Measurements from ENCODE around the gene C16orf95. TPM values are rescaled to one million over a fixed set of nuclear protein-coding genes. Genes with fewer than 3 reads are reported as not detected.
"Not testable (repeated sequence)": the region's sequence is repeated elsewhere in the genome, so short reads cannot be mapped to it uniquely, and the experiment has no call there.

Gene C16orf95, protein sequence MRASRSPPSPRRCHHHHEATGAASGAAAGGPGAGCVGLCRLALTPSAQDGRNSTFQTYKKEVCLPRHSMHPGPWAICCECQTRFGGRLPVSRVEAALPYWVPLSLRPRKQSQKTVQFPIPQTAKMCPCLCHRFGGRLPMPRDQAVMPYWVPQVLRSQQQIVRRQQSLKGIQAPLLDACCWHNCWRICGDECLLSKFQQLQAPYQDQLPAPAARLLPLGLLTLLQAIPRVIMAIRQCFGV
- total RNA-seq: 1 to 10 TPM; 4.6 to 7.0 TPM

DNA sequence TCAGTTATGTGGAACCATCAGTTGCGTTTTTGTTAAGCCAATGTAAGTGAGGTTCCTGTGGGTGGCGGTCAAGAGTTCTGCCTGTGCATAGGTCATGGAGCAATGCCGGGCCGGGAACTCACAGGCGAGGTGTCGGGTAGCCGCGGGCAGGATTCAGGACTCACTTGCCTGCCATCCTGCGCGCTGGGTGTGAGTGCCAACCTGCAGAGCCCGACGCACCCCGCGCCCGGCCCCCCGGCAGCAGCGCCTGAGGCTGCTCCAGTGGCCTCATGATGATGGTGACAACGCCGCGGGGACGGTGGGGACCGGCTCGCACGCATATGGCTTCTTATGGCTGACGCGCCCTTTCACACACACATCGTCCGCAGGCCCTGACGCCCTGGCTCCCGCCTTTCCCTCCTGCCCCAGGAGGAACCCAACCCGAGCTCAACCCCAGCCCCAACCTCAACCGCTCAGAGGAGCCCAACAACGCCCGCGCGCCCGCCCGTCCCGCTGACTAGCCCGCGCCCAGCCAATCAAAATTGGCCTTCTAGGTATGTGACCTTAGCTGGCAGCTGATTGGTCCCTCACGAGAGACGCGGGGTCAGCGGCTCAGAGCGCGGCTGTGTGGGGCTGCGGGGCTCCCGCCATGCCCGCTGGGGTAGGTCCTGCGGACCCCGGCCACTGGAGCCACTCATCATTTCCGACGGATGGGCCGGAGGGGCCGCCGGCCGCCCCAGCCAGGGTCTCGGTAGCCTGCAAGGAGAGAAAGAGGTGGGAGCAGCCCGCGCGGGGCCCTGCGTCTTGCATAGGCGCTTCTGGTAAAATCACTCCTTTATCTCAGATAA, at the start of gene C16orf95:
TSS of gene C16orf95 (minus strand) at position 470 of the 827 bp plus-strand sequence. CDS start at position 320, 150 bp downstream.
- DNase-seq (ENCODE audit: low spot score) (peak; percentile 97), ATAC-seq (peak; percentile 96 to 98)
- peaks cover 11% of the 10 kb centered on the region for H3K36me3 Mint-ChIP-seq
- no peaks in the 10 kb centered on the region for H3K27me3 Mint-ChIP-seq
- H3K4me3 Mint-ChIP-seq: peak within 1 kb of the TSS; percentile 83
- no peaks in the 10 kb centered on the region for H3K9me3 Mint-ChIP-seq
- peak within 1 kb of the TSS; percentile 94 to 97 for H3K27ac Mint-ChIP-seq
- H3K4me1 Mint-ChIP-seq (ENCODE audit: low read depth in 2 of 2): peaks cover 13 to 16% of the 10 kb centered on the region in 2 donors

DNA sequence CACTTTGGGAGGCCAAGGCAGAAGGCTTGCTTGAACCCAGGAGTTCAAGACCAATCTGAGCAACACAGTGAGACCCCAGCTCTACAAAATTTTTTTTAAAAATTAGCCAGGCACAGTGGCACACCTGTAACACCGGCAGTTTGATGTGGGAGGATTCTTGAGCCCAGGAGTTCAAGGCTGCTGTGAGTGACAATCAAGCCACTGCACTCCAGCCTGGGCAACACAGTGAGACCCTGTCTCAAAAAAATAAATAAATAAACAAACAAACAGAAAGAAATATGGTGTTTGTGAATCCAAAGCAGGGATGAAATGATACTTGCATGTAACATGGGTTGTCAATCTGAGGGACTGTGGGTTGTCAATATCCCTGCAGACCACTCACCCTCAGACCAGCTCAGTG, 49.7 kb upstream of the C16orf95 start:
- no peaks in the 10 kb centered on the region for H3K27me3 Mint-ChIP-seq
- no peak overlapping the region for H3K27ac Mint-ChIP-seq
- no peak overlapping the region for H3K4me3 Mint-ChIP-seq
- peaks cover 28 to 40% of the 10 kb centered on the region in 2 donors for H3K4me1 Mint-ChIP-seq (ENCODE audit: low read depth in 2 of 2)
- DNase-seq (ENCODE audit: low spot score) (no peak), ATAC-seq (no peak)
- no peaks in the 10 kb centered on the region for H3K9me3 Mint-ChIP-seq
- H3K36me3 Mint-ChIP-seq: no peaks in the 10 kb centered on the region

DNA sequence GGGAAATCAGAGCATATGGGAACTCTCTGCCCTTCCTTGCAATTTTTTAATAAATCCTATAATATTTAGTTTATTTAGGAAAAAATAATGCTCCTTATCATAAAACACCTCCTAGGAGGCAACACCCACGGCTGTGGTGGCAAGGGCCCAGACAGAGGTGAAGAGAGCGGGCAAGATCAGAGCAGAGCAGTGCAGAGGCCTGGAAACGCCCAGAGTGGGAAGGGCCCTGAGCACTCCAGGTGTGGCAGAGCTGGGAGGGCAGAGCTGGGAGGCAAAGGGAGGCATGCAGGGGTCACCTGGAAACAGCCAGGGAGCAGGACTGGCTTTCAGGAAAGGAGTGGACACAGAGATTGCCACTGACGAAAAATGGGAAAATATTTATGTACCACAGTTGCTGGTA, 49.1 kb upstream of the C16orf95 start:
- ATAC-seq: no peak
- Mint-ChIP-seq H3K27ac (no peak overlapping the region), H3K36me3 (no peaks in the 10 kb centered on the region), H3K27me3 (no peaks in the 10 kb centered on the region), H3K4me1 (ENCODE audit: low read depth in 2 of 2) (peaks cover 25 to 35% of the 10 kb centered on the region in 2 donors), H3K9me3 (no peaks in the 10 kb centered on the region), H3K4me3 (no peak overlapping the region)
- DNase-seq (ENCODE audit: low spot score): peak; percentile 22

DNA sequence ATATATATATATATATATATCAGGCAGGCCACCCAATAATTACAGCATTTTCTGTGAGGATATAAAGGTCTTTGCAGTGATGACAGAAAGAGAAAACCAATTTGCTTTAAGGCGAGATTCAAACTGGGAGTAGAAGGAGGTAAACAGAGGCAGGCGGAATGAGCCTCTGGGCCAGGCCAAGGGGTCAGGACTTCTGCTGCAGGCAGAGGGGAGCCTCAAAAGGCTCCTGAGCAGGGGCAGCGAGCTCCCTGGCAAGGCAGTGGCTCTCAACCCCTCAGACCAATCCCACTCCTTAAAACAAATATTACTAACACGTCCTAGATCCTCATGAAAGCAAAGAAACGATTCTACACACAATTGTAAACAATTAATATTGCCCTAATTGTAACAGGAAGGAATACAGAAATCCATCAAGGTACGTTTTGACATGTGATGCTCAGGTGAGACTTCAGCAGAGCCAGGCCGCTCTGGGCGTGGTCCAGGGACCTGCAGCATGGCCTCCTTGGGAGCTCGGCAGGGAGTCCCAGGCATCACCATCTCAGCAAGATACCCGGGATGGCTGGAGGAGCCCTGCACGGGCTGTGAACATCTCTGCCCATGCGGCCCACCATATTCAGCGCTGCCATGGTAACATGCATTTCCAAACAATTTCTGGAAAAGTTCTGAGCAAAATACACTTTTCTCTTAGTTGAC, 48.0 kb upstream of the C16orf95 start:
- no peak for ATAC-seq
- peaks cover 21 to 34% of the 10 kb centered on the region in 2 donors for H3K4me1 Mint-ChIP-seq (ENCODE audit: low read depth in 2 of 2)
- no peaks in the 10 kb centered on the region for H3K27me3 Mint-ChIP-seq
- H3K9me3 Mint-ChIP-seq: no peaks in the 10 kb centered on the region
- H3K27ac Mint-ChIP-seq: peak overlapping the region in 1 of 2 donors; percentile 69
- peak; percentile 16 for DNase-seq (ENCODE audit: low spot score)
- H3K36me3 Mint-ChIP-seq: no peaks in the 10 kb centered on the region
- H3K4me3 Mint-ChIP-seq: no peak overlapping the region

DNA sequence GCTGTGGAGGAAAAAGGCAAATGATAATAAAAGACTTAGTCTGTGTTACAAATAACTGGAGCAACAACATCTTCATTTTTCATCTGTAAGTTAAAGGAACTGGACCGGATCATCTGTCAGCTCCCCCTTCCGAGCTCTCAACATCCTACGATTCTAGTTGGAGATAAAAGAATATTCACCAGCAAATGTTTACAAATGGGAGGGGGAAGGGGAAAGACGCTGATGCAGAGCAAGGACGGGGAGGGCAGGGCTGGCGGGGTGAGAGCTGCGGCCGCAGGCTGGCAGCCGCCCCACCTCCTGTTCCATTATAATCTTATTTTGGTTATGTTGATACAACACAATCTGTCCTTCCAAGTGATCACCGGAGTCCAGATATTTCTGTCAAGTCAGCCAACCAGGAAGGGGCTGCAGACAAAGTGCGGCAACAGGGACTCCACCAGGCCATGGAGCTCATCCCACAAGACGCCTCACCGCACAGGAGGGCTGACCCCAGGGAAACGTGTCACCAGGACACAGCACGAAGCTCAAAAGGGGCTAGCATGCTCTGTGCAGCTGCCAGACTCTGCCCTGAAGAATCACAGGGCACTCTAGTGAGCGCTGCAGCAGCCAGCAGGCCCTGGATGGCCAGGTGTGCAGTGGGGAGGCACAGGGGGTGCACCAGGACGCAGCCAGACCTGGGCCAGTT, 46.7 kb upstream of the C16orf95 start:
- H3K36me3 Mint-ChIP-seq: peaks cover 5% of the 10 kb centered on the region
- no peaks in the 10 kb centered on the region for H3K9me3 Mint-ChIP-seq
- no peaks in the 10 kb centered on the region for H3K27me3 Mint-ChIP-seq
- no peak overlapping the region for H3K4me3 Mint-ChIP-seq
- DNase-seq (ENCODE audit: low spot score): no peak
- peak; percentile 22 to 25 for ATAC-seq
- peak overlapping the region in 1 of 2 donors; percentile 69 for H3K27ac Mint-ChIP-seq
- peaks cover 18 to 35% of the 10 kb centered on the region in 2 donors for H3K4me1 Mint-ChIP-seq (ENCODE audit: low read depth in 2 of 2)

DNA sequence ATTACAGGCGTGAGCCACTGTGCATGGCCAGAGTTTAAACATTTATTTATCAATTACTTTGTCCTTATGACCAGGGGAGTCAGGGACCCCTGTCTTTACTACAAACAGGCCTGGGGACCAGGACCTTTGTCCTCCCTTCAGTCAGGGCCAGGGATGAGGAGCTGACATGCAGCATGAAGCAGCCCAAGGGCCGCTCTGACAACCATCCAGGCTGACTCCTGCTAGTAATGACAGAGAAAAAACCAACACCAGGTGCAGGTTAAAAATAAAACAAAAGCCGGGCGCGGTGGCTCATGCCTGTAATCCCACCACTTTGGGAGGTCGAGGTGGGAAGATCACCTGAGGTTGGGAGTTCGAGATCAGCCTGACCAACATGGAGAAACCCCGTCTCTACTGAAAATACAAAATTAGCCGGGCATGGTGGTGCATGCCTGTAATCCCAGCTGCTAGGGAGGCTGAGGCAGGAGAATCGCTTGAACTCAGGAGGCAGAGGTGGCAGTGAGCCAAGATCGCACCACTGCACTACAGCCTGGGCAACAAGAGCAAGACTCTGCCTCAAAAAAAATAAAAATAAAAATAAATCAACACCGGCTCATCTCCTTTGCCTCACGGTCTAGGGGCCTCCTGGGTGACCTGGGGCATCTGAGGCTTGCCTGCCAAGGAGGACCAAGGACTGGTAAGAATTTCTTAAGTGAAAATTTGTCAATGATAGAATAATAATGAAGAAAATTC, 45.8 kb upstream of the C16orf95 start:
- not testable (repeated sequence) for DNase-seq (ENCODE audit: low spot score); H3K27me3 Mint-ChIP-seq; H3K4me3 Mint-ChIP-seq; ATAC-seq; H3K9me3 Mint-ChIP-seq; H3K36me3 Mint-ChIP-seq
- Mint-ChIP-seq H3K27ac (peak overlapping the region in 1 of 2 donors; percentile 47), H3K4me1 (ENCODE audit: low read depth in 2 of 2) (peaks cover 12 to 31% of the 10 kb centered on the region in 2 donors)

DNA sequence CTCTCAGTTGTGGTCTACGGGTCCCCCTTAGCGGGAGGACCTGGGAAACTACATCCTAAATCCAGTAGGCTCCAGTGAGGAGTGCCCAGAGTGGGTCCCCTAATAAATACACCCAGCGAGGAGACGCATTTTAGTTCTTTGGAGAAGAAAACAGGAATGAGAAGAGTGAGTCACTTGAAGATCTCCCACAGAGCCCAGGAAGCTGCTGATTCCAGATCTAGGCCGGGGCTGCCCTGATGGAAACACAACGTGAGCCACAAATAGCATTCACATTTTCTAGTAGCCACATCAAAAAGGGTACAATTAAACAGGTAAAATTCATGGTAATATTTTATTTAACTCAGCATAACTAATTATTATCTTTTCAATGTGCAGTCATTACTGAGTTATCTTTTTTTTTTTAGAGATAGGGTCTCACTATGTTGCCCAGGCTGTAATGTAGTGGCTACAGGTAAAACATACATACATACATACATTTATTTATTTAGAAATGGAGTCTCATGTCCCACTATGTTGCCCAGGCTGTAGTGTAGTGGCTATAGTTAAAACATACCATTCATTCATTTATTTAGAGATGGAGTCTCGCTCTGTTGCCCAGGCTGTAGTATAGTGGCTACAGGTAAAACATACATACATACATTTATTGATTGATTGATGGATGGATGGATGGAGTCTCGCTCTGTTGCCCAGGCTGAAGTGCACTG, 44.9 kb upstream of the C16orf95 start:
- H3K27ac Mint-ChIP-seq: no peak overlapping the region
- H3K27me3 Mint-ChIP-seq: no peaks in the 10 kb centered on the region
- DNase-seq (ENCODE audit: low spot score) (no peak), ATAC-seq (no peak)
- H3K9me3 Mint-ChIP-seq: no peaks in the 10 kb centered on the region
- H3K4me3 Mint-ChIP-seq: no peak overlapping the region
- H3K4me1 Mint-ChIP-seq (ENCODE audit: low read depth in 2 of 2): peaks cover 12 to 31% of the 10 kb centered on the region in 2 donors
- peaks cover 5% of the 10 kb centered on the region for H3K36me3 Mint-ChIP-seq

DNA sequence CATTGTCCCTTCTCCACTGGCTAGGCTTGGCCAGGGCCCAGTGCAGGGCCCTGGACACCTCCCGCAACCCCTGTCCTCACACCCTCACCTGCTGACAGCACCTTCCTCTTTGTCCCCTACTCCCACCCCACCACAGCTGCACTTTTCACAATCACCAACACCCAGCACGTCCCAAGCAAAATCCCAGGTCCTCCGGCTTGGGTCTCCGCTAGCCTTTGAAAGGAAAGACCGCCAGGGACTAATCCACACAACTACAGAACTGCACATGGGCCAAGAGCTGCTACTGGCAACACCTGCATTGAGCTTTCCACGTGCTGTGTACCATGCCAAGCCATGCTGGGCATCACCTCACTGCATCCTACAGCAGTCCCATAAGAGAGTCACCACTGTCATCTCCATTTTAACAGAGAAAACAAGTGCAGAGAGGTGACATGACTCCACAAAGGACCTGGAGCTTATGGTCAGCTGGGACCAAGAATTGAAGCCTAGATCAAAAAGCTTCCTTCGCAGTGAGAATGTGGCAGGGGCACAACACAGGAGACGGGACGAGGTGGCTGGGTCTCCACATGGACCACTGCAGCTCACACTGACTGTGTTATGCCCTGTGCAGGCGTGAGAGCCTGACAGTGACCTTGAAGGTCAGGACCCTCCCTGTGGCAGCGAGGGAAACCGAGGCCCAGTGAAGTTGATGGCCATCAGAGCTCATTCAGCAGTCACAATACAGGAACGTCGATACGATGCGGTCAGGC, 43.8 kb upstream of the C16orf95 start:
- DNase-seq (ENCODE audit: low spot score) (no peak), ATAC-seq (no peak)
- Mint-ChIP-seq H3K9me3 (no peaks in the 10 kb centered on the region), H3K4me3 (no peak overlapping the region), H3K27ac (no peak overlapping the region), H3K27me3 (no peaks in the 10 kb centered on the region), H3K4me1 (ENCODE audit: low read depth in 2 of 2) (peaks cover 12 to 29% of the 10 kb centered on the region in 2 donors), H3K36me3 (peaks cover 5% of the 10 kb centered on the region)

DNA sequence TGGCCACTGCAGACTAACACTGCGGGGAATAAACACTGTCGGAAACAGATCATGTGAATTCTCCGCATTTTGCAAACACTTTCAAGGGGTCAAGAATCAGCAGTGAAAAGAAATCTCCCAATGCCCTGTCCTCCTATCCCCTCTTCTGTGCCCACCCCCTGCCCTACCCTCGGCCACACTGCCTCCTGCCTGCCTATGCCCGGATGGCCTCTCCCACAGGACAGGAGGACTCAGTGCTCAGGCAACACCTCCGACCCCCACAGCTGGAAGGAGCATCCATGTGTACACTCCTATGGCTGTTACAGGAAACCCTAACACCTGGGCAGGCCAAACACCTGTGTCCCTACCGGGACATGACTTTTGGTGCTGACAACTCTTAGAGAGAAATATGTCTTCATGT, 41.9 kb upstream of the C16orf95 start:
- no peaks in the 10 kb centered on the region for H3K27me3 Mint-ChIP-seq
- no peak overlapping the region for H3K4me3 Mint-ChIP-seq
- ATAC-seq (no peak), DNase-seq (ENCODE audit: low spot score) (no peak)
- H3K27ac Mint-ChIP-seq: no peak overlapping the region
- H3K36me3 Mint-ChIP-seq: peaks cover 5% of the 10 kb centered on the region
- H3K4me1 Mint-ChIP-seq (ENCODE audit: low read depth in 2 of 2): peaks cover under 1 to 13% of the 10 kb centered on the region in 2 donors
- no peaks in the 10 kb centered on the region for H3K9me3 Mint-ChIP-seq

DNA sequence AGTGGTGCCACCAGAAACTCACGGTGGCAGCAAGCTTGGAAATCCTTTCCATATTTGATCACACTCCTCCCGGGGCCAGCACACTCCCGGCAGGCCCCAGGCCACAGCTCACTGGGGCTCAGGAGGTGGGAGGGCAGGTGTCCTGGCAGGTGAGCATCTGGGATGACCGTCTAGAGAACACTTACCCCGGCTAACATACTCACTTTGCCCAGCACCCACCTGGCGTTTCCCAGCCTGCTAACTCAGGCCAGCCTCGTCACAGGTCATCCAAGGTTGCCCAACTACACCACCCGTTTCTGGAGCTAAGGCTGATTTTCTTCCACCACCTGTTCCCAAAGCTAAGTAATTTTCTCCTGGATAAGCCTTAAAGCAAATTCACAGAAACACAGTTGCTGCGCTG, 41.5 kb upstream of the C16orf95 start:
- H3K27ac Mint-ChIP-seq: no peak overlapping the region

DNA sequence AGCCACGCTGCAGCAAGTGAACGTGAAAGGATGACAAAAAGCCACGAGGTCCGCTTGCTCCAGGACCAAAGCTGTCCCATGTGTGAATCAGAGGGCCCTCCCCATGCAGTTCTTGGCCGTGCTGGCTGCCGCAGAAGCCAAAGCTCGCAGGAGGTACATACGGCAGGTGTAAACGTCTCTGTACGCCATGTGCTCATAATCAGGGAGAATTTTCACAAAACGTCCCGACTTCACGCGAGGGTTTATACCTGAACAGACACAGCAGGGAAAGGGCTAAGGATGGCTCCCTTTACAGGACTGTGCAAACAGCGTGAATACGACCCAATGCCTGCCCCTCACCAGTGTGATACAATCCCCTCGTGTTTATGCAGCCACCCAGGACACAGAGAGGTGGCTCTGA, 41.1 kb upstream of the C16orf95 start:
- H3K27ac Mint-ChIP-seq: no peak overlapping the region
- no peak overlapping the region for H3K4me3 Mint-ChIP-seq
- ATAC-seq (no peak), DNase-seq (ENCODE audit: low spot score) (no peak)
- H3K9me3 Mint-ChIP-seq: no peaks in the 10 kb centered on the region
- peaks cover 0 to 7% of the 10 kb centered on the region in 2 donors for H3K4me1 Mint-ChIP-seq (ENCODE audit: low read depth in 2 of 2)
- H3K27me3 Mint-ChIP-seq: no peaks in the 10 kb centered on the region
- peaks cover 5% of the 10 kb centered on the region for H3K36me3 Mint-ChIP-seq

More for the DNA sequence above, 41.5 kb upstream of the C16orf95 start:
- no peaks in the 10 kb centered on the region for H3K27me3 Mint-ChIP-seq
- H3K36me3 Mint-ChIP-seq: peaks cover 5% of the 10 kb centered on the region
- H3K4me1 Mint-ChIP-seq (ENCODE audit: low read depth in 2 of 2): peaks cover 0 to 9% of the 10 kb centered on the region in 2 donors
- no peaks in the 10 kb centered on the region for H3K9me3 Mint-ChIP-seq
- no peak for ATAC-seq
- no peak overlapping the region for H3K4me3 Mint-ChIP-seq
- DNase-seq (ENCODE audit: low spot score): no peak

DNA sequence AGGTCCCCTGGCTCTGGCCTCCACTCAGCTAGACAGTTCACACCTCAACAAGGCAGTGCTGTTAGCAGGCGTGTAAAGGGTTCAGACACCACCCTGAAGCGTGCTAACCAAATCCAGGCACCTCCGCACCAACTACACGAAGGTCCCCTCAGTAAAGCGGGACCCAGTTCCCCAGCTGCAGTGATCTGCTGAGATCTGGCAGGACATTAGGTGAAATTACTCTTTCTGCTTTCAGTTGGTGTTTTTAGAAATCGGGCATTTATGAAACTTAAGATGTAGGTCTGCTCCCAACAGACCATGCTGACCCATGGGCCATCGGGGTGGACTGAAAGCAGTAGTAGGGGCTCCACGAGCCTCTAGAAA, 39.3 kb upstream of the C16orf95 start:
- no peak overlapping the region for H3K27ac Mint-ChIP-seq
- H3K4me1 Mint-ChIP-seq (ENCODE audit: low read depth in 2 of 2): peaks cover 0 to 8% of the 10 kb centered on the region in 2 donors
- peaks cover 5% of the 10 kb centered on the region for H3K36me3 Mint-ChIP-seq
- DNase-seq (ENCODE audit: low spot score): no peak
- H3K9me3 Mint-ChIP-seq: no peaks in the 10 kb centered on the region
- H3K27me3 Mint-ChIP-seq: no peaks in the 10 kb centered on the region
- peak in 1 of 2 donors; percentile 46 for ATAC-seq
- no peak overlapping the region for H3K4me3 Mint-ChIP-seq

Measured in natural killer cell treated with Interleukin-12 subunit alpha and Interleukin-12 subunit beta and Interleukin-15 and Interleukin-18, amount 100 ng/mL, for 72 hours (primary cell).